GM23338 (cell line): ENCODE measurements around the gene MYO19. TPM values are rescaled to one million over a fixed set of nuclear protein-coding genes. Genes with fewer than 3 reads are reported as not detected.

Experiments used
- ATAC-seq: fragments of 200-7000 bp; cut with Tn5 transposase; 3 replicates; pipeline ENCODE4 v1.9.1; 2020
- DNase-seq: peaks from one replicate; pipeline ENCODE4 v3.0.0-alpha.2; 2015; ENCODE audit warnings: low spot score
- H2AFZ ChIP-seq: fragments of 200-600 bp; sonication (generic); 2 replicates; pipeline ENCODE4 v1.8.0; 2016; ENCODE audit warnings: antibody characterized with exemption, mild to moderate bottlenecking, moderate library complexity
- H3F3A ChIP-seq: fragments of 200-600 bp; sonication (generic); replicated peaks from 2 replicates; pipeline ENCODE4 v1.8.0; 2017; ENCODE audit warnings: antibody characterized with exemption, mixed run types, low read depth
- H3K27ac ChIP-seq: fragments of 200-600 bp; sonication (generic); 2 replicates; pipeline ENCODE4 v1.6.1; 2016; ENCODE audit warnings: low read depth
- H3K27me3 ChIP-seq: fragments of 200-600 bp; sonication (generic); 2 replicates; pipeline ENCODE4 v1.8.0; 2016; ENCODE audit warnings: mild to moderate bottlenecking, mixed run types, moderate library complexity; ENCODE audit not compliant: insufficient read depth
- H3K36me3 ChIP-seq: fragments of 200-600 bp; sonication (generic); 2 replicates; pipeline ENCODE4 v1.8.0; 2016; ENCODE audit warnings: mild to moderate bottlenecking; ENCODE audit not compliant: insufficient read depth
- H3K4me1 ChIP-seq: fragments of 200-600 bp; sonication (generic); 2 replicates; pipeline ENCODE4 v1.8.0; 2016; ENCODE audit warnings: mild to moderate bottlenecking, moderate library complexity; ENCODE audit not compliant: insufficient read depth
- H3K4me2 ChIP-seq: fragments of 200-600 bp; sonication (generic); 2 replicates; pipeline ENCODE4 v1.7.1; 2017; ENCODE audit warnings: mixed run types
- H3K4me3 ChIP-seq: fragments of 200-600 bp; sonication (generic); 2 replicates; pipeline ENCODE4 v1.6.1; 2016; ENCODE audit warnings: mixed run types
- H3K79me2 ChIP-seq: fragments of 200-600 bp; sonication (generic); replicated peaks from 2 replicates; pipeline ENCODE4 v1.8.0; 2017; ENCODE audit warnings: mild to moderate bottlenecking; ENCODE audit not compliant: insufficient read depth
- H3K9me2 ChIP-seq: fragments of 200-600 bp; sonication (generic); 2 replicates; pipeline ENCODE4 v1.8.0; 2017; ENCODE audit not compliant: insufficient read depth
- H4K20me1 ChIP-seq: fragments of 200-600 bp; sonication (generic); replicated peaks from 2 replicates; pipeline ENCODE4 v1.8.0; 2017; ENCODE audit warnings: mild to moderate bottlenecking; ENCODE audit not compliant: insufficient read depth
- H3K27ac Mint-ChIP-seq: 2 replicates; pipeline ENCODE4 v1.8.0; 2020; ENCODE audit warnings: inconsistent platforms, mild to moderate bottlenecking, moderate library complexity, mixed read lengths
- H3K27me3 Mint-ChIP-seq: 3 replicates; pipeline ENCODE4 v1.8.0; 2022; ENCODE audit warnings: low read depth, mild to moderate bottlenecking, moderate library complexity, mixed read lengths, inconsistent platforms; ENCODE audit not compliant: insufficient read depth, poor library complexity
- H3K36me3 Mint-ChIP-seq: 3 replicates; pipeline ENCODE4 v1.8.0; 2021; ENCODE audit warnings: low read depth, mild to moderate bottlenecking, inconsistent platforms, moderate library complexity, mixed read lengths
- H3K4me1 Mint-ChIP-seq: 3 replicates; pipeline ENCODE4 v1.8.0; 2020; ENCODE audit warnings: mild to moderate bottlenecking, inconsistent platforms, mixed read lengths
- H3K4me3 Mint-ChIP-seq: 3 replicates; pipeline ENCODE4 v1.8.0; 2021; ENCODE audit warnings: moderate library complexity, mild to moderate bottlenecking, inconsistent platforms, mixed read lengths
- H3K9me3 Mint-ChIP-seq: 3 replicates; pipeline ENCODE4 v1.8.0; 2020; ENCODE audit warnings: moderate library complexity, mild to moderate bottlenecking, inconsistent platforms, mixed read lengths
- CREB1 ChIP-seq: fragments of 250-450 bp; sonication (Bioruptor Pico); IDR thresholded peaks from 2 replicates; pipeline ENCODE4 v1.5.0; 2020; ENCODE audit warnings: low read depth, mild to moderate bottlenecking, moderate library complexity
- EZH2 ChIP-seq: fragments of 200-600 bp; sonication (generic); IDR thresholded peaks from one replicate; pipeline ENCODE4 v1.8.0; 2017; ENCODE audit warnings: antibody characterized with exemption, mild to moderate bottlenecking, low read depth; ENCODE audit not compliant: unreplicated experiment
- JUNB ChIP-seq: IDR thresholded peaks from one replicate; pipeline ENCODE4 v1.6.1; 2016; ENCODE audit warnings: antibody characterized with exemption; ENCODE audit not compliant: unreplicated experiment
- NANOG ChIP-seq: IDR thresholded peaks from 2 replicates; pipeline ENCODE4 v1.6.1; 2016; ENCODE audit warnings: antibody characterized with exemption, borderline replicate concordance
- ZNF114 ChIP-seq: fragments of 250-450 bp; sonication (Bioruptor Pico); IDR thresholded peaks from 2 replicates; pipeline ENCODE4 v1.5.0; 2020; ENCODE audit warnings: mild to moderate bottlenecking, moderate library complexity
- ZNF331 ChIP-seq: fragments of 250-450 bp; sonication (Bioruptor Pico); IDR thresholded peaks from 2 replicates; pipeline ENCODE4 v1.5.0; 2020; ENCODE audit warnings: low read depth, mild to moderate bottlenecking, moderate library complexity
- polyA plus RNA-seq: library from polyadenylated mRNA; unstranded; fragments of >200 nt; fragmentation: Nextera tagmentation; extraction: Ambion mirVana; gene quantifications from 2 replicates; pipeline ENCODE4 v1.2.1, GENCODE V29; 2016
- total RNA-seq: library from RNA; depleted of rRNA; stranded (reverse); fragments of >200 nt; shearing (Covaris generic); gene quantifications from 2 replicates; pipeline ENCODE4 v1.2.3, GENCODE V29; 2014
- TF ChIP-seq, protein P1 (sequence below): IDR thresholded peaks from one replicate; pipeline ENCODE4 v1.6.1; 2018; ENCODE audit warnings: antibody characterized with exemption; ENCODE audit not compliant: unreplicated experiment
- TF ChIP-seq, protein P2 (sequence below), 2 experiments: fragments of 200-600 bp in 1 of 2; sonication (generic) in 1 of 2; conservative IDR thresholded peaks; 2 replicates each; pipeline versions ENCODE4 v1.5.1 to v1.6.1; 2016 to 2017; ENCODE audit warnings: antibody characterized with exemption in 2 of 2, low read depth in 2 of 2, mild to moderate bottlenecking in 2 of 2, moderate library complexity in 1 of 2
- TF ChIP-seq, protein P3 (sequence below): IDR thresholded peaks from 2 replicates; pipeline ENCODE4 v1.6.1; 2016; ENCODE audit warnings: antibody characterized with exemption

MYO19 gene
- total and polyA plus RNA-seq, 2 experiments from 2014 or later: 37.9 to 150 TPM

DNA sequence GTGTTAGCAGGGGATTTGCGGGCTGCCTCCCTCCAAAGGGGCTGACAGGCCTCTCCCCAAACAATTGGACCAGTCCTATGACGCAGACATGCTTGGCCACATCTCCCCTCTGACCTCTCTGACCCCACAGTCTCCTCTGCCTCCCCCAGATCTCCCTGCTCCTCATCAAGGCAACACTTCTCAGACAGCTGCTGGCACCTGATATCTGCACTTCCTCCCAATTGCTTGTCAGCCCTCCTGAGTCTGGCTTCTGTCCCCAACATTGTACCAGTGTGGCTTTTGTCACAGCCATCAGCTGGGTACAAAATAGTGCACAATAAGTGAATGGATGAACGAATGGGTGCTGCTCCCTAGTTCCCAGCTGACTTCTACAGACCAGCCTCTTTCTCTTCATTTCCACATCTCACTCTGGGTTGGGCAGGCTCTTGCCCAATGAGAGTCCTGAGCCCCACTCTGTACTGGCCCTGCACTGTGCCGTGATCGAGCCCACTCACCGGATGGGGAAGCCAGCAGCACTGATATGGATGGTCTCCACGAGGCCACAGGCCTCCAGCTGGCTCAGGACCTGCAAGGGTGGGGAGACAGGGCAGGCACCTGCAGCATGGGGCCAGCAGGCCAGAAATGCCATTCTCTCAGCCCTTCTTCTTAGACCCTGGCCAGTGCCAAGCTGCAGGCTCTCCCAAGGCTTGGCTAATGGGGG, 31.1 kb downstream of the MYO19 start:
- H3K4me2 ChIP-seq: no peak overlapping the region
- no peaks in the 10 kb centered on the region for H3K27me3 ChIP-seq
- ATAC-seq (no peak), DNase-seq (no peak)
- H3K9me2 ChIP-seq: no peaks in the 10 kb centered on the region
- no peak for TF ChIP-seq CREB1 (CRISPR knock-in tag)
- TF ChIP-seq EZH2: no peak
- TF ChIP-seq NANOG: no peak
- TF ChIP-seq ZNF331 (CRISPR knock-in tag): no peak
- TF ChIP-seq ZNF114 (CRISPR knock-in tag): no peak
- H3K27ac ChIP-seq: no peak overlapping the region
- no peak overlapping the region for H3K4me3 Mint-ChIP-seq
- H3K27ac Mint-ChIP-seq: no peak overlapping the region
- no peaks in the 10 kb centered on the region for H3K4me1 ChIP-seq
- H3K79me2 ChIP-seq: no peaks in the 10 kb centered on the region
- no peaks in the 10 kb centered on the region for H3F3A ChIP-seq
- peaks cover 7% of the 10 kb centered on the region for H3K27me3 Mint-ChIP-seq
- peaks cover 89% of the 10 kb centered on the region for H3K36me3 Mint-ChIP-seq
- H2AFZ ChIP-seq: no peak overlapping the region
- H3K4me1 Mint-ChIP-seq: no peaks in the 10 kb centered on the region
- peaks cover 21% of the 10 kb centered on the region for H3K36me3 ChIP-seq
- H3K9me3 Mint-ChIP-seq: no peaks in the 10 kb centered on the region
- peaks cover 4% of the 10 kb centered on the region for H4K20me1 ChIP-seq
- no peak overlapping the region for H3K4me3 ChIP-seq

DNA sequence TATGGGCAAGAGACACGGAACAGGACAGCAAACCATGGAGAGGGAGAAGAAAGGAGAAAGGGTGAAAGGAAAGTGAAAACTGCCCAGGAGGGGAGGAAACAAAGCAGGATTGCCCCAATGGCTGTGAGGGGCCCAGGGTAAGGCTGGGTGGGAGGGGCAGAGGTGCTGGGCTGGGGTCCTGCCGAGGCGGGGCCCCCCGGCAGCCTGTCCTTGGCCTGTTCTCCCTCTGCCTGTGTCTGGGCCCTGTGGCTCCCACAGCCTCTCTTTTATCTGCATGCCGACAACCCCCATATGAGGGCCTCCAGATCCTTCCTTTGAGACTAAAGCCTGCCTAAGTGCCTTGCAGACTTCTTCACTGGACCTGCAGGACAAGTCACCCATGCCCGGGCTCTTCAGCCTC, 32.7 kb downstream of the MYO19 start:
- Mint-ChIP-seq H3K27ac (no peak overlapping the region), H3K27me3 (peaks cover 7% of the 10 kb centered on the region), H3K4me3 (no peak overlapping the region), H3K36me3 (peaks cover 87% of the 10 kb centered on the region), H3K9me3 (no peaks in the 10 kb centered on the region), H3K4me1 (no peaks in the 10 kb centered on the region)
- Histone ChIP-seq H3K36me3 (peaks cover 24% of the 10 kb centered on the region), H3K9me2 (no peaks in the 10 kb centered on the region), H3K79me2 (no peaks in the 10 kb centered on the region), H3K4me2 (no peak overlapping the region), H4K20me1 (peaks cover 1% of the 10 kb centered on the region; the same call in 1 of the 2 replicates), H3K27ac (no peak overlapping the region), H2AFZ (no peak overlapping the region), H3K4me1 (no peaks in the 10 kb centered on the region), H3F3A (no peaks in the 10 kb centered on the region; the same call in 1 of the 2 replicates), H3K4me3 (no peak overlapping the region), H3K27me3 (no peaks in the 10 kb centered on the region)
- DNase-seq: no peak
- TF ChIP-seq JUNB: no peak
- no peak for ATAC-seq

DNA sequence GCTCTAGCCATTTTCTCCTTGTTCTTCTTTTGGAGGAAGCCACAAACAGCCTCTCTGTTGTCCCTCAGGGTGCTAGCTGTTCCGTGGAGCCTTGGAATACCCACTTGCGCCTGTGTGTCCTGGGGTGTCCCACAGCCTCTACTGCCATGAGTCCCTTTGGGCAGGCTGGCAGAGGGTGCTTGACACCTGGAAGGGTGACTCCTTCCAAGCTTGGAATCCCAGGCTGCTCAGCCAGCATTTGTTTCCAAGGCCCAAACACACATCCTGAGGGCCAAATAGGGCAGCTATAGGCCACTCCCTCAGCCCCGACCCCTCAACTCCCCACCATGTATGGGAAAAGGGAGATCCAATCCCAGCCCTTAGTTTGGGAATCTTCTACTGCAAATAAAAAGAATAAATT, 33.3 kb downstream of the MYO19 start:
- no peaks in the 10 kb centered on the region for H3K27me3 ChIP-seq
- no peak for TF ChIP-seq ZNF331 (CRISPR knock-in tag)
- no peak for TF ChIP-seq ZNF114 (CRISPR knock-in tag)
- TF ChIP-seq, protein P1, sequence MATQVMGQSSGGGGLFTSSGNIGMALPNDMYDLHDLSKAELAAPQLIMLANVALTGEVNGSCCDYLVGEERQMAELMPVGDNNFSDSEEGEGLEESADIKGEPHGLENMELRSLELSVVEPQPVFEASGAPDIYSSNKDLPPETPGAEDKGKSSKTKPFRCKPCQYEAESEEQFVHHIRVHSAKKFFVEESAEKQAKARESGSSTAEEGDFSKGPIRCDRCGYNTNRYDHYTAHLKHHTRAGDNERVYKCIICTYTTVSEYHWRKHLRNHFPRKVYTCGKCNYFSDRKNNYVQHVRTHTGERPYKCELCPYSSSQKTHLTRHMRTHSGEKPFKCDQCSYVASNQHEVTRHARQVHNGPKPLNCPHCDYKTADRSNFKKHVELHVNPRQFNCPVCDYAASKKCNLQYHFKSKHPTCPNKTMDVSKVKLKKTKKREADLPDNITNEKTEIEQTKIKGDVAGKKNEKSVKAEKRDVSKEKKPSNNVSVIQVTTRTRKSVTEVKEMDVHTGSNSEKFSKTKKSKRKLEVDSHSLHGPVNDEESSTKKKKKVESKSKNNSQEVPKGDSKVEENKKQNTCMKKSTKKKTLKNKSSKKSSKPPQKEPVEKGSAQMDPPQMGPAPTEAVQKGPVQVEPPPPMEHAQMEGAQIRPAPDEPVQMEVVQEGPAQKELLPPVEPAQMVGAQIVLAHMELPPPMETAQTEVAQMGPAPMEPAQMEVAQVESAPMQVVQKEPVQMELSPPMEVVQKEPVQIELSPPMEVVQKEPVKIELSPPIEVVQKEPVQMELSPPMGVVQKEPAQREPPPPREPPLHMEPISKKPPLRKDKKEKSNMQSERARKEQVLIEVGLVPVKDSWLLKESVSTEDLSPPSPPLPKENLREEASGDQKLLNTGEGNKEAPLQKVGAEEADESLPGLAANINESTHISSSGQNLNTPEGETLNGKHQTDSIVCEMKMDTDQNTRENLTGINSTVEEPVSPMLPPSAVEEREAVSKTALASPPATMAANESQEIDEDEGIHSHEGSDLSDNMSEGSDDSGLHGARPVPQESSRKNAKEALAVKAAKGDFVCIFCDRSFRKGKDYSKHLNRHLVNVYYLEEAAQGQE: no peak
- TF ChIP-seq, protein P2, sequence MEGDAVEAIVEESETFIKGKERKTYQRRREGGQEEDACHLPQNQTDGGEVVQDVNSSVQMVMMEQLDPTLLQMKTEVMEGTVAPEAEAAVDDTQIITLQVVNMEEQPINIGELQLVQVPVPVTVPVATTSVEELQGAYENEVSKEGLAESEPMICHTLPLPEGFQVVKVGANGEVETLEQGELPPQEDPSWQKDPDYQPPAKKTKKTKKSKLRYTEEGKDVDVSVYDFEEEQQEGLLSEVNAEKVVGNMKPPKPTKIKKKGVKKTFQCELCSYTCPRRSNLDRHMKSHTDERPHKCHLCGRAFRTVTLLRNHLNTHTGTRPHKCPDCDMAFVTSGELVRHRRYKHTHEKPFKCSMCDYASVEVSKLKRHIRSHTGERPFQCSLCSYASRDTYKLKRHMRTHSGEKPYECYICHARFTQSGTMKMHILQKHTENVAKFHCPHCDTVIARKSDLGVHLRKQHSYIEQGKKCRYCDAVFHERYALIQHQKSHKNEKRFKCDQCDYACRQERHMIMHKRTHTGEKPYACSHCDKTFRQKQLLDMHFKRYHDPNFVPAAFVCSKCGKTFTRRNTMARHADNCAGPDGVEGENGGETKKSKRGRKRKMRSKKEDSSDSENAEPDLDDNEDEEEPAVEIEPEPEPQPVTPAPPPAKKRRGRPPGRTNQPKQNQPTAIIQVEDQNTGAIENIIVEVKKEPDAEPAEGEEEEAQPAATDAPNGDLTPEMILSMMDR (conservative IDR thresholded peaks at IDR 0.05; ENCODE audit: low read depth in 2 of 2): no peak
- TF ChIP-seq, protein P3, sequence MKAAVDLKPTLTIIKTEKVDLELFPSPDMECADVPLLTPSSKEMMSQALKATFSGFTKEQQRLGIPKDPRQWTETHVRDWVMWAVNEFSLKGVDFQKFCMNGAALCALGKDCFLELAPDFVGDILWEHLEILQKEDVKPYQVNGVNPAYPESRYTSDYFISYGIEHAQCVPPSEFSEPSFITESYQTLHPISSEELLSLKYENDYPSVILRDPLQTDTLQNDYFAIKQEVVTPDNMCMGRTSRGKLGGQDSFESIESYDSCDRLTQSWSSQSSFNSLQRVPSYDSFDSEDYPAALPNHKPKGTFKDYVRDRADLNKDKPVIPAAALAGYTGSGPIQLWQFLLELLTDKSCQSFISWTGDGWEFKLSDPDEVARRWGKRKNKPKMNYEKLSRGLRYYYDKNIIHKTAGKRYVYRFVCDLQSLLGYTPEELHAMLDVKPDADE: no peak
- H3K4me1 ChIP-seq: no peaks in the 10 kb centered on the region
- no peak overlapping the region for H3K4me3 ChIP-seq
- no peak overlapping the region for H3K4me2 ChIP-seq
- H3K79me2 ChIP-seq: no peaks in the 10 kb centered on the region
- no peak overlapping the region for H3K27ac ChIP-seq
- Mint-ChIP-seq H3K27ac (no peak overlapping the region), H3K27me3 (peaks cover 7% of the 10 kb centered on the region), H3K4me1 (no peaks in the 10 kb centered on the region), H3K4me3 (no peak overlapping the region), H3K9me3 (no peaks in the 10 kb centered on the region), H3K36me3 (peaks cover 87% of the 10 kb centered on the region)
- peaks cover 4% of the 10 kb centered on the region; the same call in 1 of the 2 replicates for H3F3A ChIP-seq
- no peak for ATAC-seq
- H4K20me1 ChIP-seq: peaks cover 5% of the 10 kb centered on the region; the same call in 1 of the 2 replicates
- H3K9me2 ChIP-seq: no peaks in the 10 kb centered on the region
- no peak overlapping the region for H2AFZ ChIP-seq
- DNase-seq: no peak
- H3K36me3 ChIP-seq: peaks cover 24% of the 10 kb centered on the region
